Kasumi-1 (cell line): ENCODE measurements around the gene ZFHX3.

ENCODE experiments used
- DNase-seq, 2 experiments: peaks; one replicate each; lab custom pipeline; 2025; lab: John Stamatoyannopoulos, UW

Gene ZFHX3

GRCh38 chr16:72934636-72935403 lies 113.1 kb downstream of the ZFHX3 start:
- no peak for DNase-seq

GRCh38 chr16:72932677-72933335 lies 115.1 kb downstream of the ZFHX3 start:
- DNase-seq, result no peak

GRCh38 chr16:72932050-72932449 lies 115.9 kb downstream of the ZFHX3 start:
- peak in 1 of 2 experiments; percentile 24 for DNase-seq

- DNase-seq, result no peak
Measured at GRCh38 chr16:72930396-72930795, 117.5 kb downstream of the ZFHX3 start.

- DNase-seq, result no peak
Measured at GRCh38 chr16:72928090-72928981, 119.6 kb downstream of the ZFHX3 start.

- DNase-seq, result peak in 1 of 2 experiments; percentile 9
Measured at GRCh38 chr16:72927199-72928089, 120.5 kb downstream of the ZFHX3 start.

- DNase-seq, result no peak
Measured at GRCh38 chr16:72926177-72927070, 121.5 kb downstream of the ZFHX3 start.

GRCh38 chr16:72925631-72925979 lies 122.3 kb downstream of the ZFHX3 start:
- DNase-seq, result no peak

- no peak for DNase-seq
Measured at GRCh38 chr16:72924927-72925630, 122.8 kb downstream of the ZFHX3 start.

GRCh38 chr16:72924537-72924926 lies 123.4 kb downstream of the ZFHX3 start:
- DNase-seq, result no peak

- no peak for DNase-seq
Measured at GRCh38 chr16:72923757-72924156, 124.2 kb downstream of the ZFHX3 start.

GRCh38 chr16:72922714-72923113 lies 125.2 kb downstream of the ZFHX3 start:
- DNase-seq, result no peak

- DNase-seq, result no peak
Measured at GRCh38 chr16:72921620-72922019, 126.3 kb downstream of the ZFHX3 start.

GRCh38 chr16:72921106-72921505 lies 126.8 kb downstream of the ZFHX3 start:
- peak; percentile 45 for DNase-seq

GRCh38 chr16:72917051-72917450 lies 130.9 kb downstream of the ZFHX3 start:
- DNase-seq, result no peak

- no peak for DNase-seq
Measured at GRCh38 chr16:72915331-72915730, 132.6 kb downstream of the ZFHX3 start.

GRCh38 chr16:72913551-72913950 lies 134.4 kb downstream of the ZFHX3 start:
- DNase-seq, result no peak

GRCh38 chr16:72911971-72912370 lies 136.0 kb downstream of the ZFHX3 start:
- no peak for DNase-seq

GRCh38 chr16:72910875-72911274 lies 137.1 kb downstream of the ZFHX3 start:
- DNase-seq, result no peak

GRCh38 chr16:72910381-72910780 lies 137.5 kb downstream of the ZFHX3 start:
- DNase-seq, result no peak
